Stimulated activated naive CD4-positive, alpha-beta T cell treated with Interleukin-2 at 50 U/mL for 16 hours (primary cell): ENCODE results near the gene SLC2A5.

ENCODE experiments used
- DNase-seq: peaks from one replicate; lab custom pipeline; 2025; lab: John Stamatoyannopoulos, UW

Gene SLC2A5

DNA sequence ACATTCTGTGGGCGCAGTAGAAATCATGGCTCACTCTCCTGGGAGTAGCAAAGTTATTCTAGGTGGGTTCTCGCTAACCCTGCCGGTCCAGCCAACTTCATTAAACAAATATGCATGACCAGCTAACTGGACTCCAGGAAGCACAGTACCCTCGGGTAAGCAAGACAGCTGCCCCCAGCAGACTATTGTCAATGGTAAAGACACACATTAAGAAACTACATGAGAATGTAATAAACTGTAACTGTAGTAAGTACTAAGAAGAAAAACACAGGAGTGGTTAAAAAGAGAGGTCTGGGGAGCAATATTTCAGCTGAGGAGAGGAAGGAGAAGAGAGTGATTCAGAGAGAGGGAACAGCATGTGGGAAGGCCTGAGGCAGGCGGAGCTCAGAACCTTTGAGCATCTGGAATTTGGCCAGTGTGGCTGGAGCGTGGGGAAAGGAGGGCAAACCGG is 7.4 kb downstream of the SLC2A5 start:
- DNase-seq = no peak

- no peak for DNase-seq
Measured at GRCh38 chr1:9061252-9061960, 8.0 kb downstream of the SLC2A5 start.

DNA sequence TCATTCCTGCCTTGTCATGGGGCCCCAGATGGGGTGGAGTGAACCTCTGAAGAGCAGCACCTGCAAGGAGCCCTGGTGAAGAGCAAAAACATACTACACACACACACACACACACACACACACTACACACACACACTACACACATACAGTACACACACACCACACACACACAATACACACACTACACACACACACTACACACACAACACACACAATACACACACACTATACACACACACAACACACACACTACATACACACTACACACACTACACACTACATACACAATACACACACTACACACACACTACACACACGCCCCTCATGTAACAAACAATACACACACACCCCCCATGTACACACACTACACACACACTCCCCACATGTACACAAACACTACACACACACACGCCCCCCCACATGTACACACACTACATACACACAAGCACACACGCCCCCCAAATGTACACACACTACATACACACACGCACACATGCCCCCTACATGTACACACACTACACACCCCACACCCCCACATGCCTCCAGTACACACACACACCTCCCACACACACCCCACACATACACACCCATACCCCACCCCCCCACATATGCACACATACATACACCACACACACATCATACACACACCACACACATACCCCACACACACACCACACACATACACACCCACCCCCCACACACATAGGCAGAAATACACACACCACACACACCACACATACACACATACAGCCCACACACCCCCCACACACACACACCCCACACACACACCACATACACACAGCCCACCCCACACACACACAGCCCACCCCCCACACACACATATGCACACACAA is 9.3 kb downstream of the SLC2A5 start:
- DNase-seq = no peak

- DNase-seq = no peak
Measured at GRCh38 chr1:9058465-9058864, 11.0 kb downstream of the SLC2A5 start.

DNA sequence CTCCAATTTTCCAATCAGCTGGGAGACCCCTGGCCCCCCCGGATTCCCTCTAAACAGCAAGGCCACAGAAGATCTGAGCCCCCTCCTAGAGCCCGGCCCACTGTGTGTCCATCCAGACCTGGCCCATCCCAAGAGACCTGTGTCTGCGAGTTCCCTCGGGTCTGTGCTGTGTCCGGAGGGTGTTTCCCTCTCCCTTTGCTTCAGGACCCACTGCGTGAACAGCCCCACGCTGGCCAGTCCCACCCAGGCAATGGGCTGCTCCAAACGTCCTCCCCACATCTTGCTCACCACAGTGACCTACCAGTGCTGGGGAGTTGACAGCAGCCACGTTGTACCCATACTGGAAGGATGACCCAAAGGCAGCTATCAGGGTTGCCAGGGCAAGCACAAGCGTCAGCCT is 11.6 kb downstream of the SLC2A5 start:
- no peak for DNase-seq

DNA sequence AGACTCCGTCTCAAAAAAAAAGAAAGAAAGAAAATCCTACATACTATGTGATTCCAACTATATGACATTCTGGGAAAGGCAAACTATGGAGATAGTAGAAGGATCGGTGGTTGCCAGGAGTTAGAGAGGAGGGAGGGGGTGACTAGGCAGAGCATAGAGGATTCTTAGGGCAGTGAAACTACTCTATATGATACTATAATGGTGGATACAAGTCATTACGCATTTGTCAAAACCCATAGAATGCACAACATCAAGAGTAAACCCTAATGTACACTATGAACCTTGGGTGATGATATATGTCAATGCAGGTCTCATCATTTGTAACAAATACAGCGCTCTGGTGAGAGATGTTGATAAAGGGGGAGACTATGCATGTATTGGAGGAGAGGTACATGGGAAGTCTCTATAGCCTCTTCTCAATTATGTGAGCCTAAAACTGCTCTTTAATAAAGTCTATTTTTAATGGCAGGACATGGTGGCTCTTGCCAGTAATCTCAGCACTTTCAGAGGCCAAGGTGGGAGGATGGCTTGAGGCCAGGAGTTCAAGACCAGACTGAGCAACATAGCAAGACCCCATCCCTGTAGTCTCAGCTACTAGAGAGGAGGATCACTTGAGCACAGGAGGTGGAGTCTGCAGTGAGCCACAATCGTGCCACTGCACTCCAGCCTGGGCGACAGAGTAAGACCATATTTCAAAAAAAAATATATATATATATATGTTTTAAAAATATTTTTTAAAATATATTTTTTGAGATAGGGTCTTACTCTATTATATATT is 17.0 kb downstream of the SLC2A5 start:
- DNase-seq = no peak

GRCh38 chr1:9051379-9051778 is 18.1 kb downstream of the SLC2A5 start:
- no peak for DNase-seq

GRCh38 chr1:9050803-9051202 is 18.6 kb downstream of the SLC2A5 start:
- DNase-seq = no peak

GRCh38 chr1:9048551-9048950 is 20.9 kb downstream of the SLC2A5 start:
- DNase-seq = no peak

GRCh38 chr1:9047019-9047418 is 22.4 kb downstream of the SLC2A5 start:
- DNase-seq = no peak

DNA sequence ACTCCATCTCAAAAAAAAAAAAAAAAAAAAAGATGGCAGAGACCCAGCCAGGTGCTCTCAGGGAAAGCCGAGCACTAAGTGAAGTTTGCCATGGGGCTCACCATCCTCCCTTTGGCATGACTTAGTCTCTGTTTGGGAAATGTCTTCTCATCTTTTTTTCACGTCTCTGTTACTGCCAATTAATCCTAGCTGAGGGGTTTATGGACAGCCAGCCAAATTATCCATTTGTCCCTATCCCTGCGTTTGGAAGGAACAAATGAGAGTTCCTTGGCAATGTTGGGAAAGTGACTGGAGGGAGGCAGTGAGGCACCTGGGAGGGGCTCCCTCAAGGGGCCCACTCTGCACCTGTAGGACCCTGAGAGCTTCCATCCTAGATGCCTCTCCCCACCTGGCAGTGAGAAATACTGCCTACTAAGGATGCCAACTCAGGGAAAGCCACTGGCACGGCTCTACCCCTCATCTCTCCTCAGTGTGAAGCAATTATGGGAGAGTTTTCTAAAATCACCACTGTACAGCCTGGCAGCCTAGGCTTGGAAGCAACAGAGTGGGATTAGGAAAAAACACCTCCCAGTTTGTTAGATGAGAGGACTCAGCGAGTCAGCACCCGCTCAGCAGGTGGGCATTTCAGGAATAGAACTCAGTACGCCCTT is 23.4 kb downstream of the SLC2A5 start:
- no peak for DNase-seq

DNA sequence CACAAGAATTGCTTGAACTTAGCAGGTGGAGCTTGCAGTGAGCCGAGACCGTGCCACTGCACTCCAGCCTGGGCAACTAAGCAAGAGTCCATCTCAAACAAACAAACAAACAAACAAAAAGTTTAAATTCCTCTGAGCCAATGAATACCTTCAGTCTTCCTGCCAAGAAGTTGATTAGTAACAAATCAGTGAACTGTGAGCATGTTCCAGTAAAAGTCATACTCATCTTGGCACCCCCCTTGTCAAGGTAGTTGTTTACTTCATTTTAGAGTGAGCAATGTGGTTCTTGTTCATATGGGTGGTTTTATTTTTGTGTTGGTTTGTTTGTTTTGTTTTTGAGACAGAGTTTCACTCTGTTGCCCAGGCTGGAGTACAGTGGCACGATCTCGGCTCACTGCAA is 25.2 kb downstream of the SLC2A5 start:
- no peak for DNase-seq

DNA sequence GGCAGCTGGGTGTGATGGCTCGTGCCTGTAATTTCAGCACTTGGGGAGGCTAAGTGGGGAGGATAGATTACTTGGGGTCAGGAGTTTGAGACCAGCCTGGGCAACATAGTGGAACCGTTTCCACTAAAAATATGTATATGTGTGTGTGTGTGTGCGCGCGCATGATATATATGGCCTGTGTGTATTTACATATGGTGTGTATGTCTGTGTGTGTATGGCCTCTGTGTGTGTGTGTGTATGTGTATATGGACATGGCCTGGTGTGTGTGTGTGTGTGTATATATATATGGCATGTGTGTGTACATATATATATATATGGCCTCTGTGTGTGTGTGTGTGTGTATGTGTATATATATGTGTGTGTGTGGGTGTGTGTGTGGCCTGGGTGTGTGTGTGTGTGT is 27.2 kb downstream of the SLC2A5 start:
- DNase-seq = no peak

GRCh38 chr1:9041116-9041779 is 28.2 kb downstream of the SLC2A5 start:
- DNase-seq = no peak

- no peak for DNase-seq
Measured at GRCh38 chr1:9040659-9041030, 28.8 kb downstream of the SLC2A5 start.

GRCh38 chr1:9039761-9040658 is 29.4 kb downstream of the SLC2A5 start:
- no peak for DNase-seq

DNA sequence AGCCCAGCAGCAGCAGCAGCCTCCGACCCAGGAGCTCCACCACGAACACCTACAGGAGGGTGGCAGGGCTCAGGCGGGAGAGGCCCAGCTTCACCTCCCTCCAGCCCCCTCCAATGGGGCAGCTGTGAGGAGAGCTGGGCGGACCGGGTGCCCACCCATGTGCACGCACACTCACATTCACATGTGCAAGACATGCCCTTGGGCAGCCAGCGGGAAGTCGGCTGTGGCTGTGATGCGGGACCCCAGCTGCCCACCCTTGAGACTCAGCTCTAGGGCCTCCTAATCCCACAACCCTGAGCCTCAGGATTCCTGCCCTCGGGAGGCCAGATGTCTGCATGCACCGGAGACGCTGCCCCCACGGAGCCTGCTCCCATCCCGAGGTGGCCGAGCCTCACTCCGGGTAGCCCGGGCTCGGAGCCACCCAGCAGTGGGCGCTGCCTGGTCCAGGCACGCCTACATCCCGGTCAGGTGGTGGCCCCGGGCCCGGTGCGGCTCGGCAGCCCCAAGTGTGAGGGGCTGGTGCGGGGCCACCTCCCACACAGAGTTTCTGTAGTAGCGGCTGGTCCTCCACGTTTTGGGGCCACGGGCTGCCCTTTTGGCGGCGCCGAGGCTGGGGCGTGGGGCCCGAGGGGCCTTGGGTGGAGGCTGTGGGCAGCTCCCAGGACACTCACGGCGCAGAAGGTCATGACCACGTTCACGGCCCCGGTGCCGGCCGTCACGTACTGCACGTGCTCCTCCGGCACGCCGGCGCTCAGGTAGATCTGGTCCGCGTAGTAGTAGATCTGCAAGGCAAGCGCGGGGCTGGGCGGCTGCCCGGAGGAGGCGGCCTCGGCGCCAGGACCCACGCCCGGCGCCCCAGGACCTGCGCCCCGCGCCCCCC is 30.3 kb downstream of the SLC2A5 start:
- DNase-seq = no peak

- DNase-seq = no peak
Measured at GRCh38 chr1:9038338-9038650, 31.1 kb downstream of the SLC2A5 start.

- DNase-seq = no peak
Measured at GRCh38 chr1:9037476-9038337, 31.7 kb downstream of the SLC2A5 start.
